Upper lobe of right lung (tissue), 1 donor: ENCODE results near the gene DPP9. TPM values are rescaled to one million over a fixed set of nuclear protein-coding genes. Genes with fewer than 3 reads are reported as not detected.

Source experiments
- ATAC-seq: fragments of 200-7000 bp; cut with Tn5 transposase; one replicate; pipeline ENCODE4 v1.9.1; 2020; ENCODE audit warnings: mild to moderate bottlenecking, moderate library complexity
- DNase-seq: peaks from one replicate; pipeline ENCODE4 v3.0.0-alpha.2; 2020
- H3K27ac ChIP-seq: fragments of 200-600 bp; one replicate; pipeline ENCODE4 v1.8.0; 2022
- H3K27me3 ChIP-seq: fragments of 200-600 bp; one replicate; pipeline ENCODE4 v1.8.0; 2022; ENCODE audit warnings: mild to moderate bottlenecking
- H3K36me3 ChIP-seq: fragments of 200-600 bp; one replicate; pipeline ENCODE4 v1.8.0; 2022
- H3K4me1 ChIP-seq: fragments of 200-600 bp; one replicate; pipeline ENCODE4 v1.8.0; 2022
- H3K4me3 ChIP-seq: fragments of 200-600 bp; one replicate; pipeline ENCODE4 v1.8.0; 2022; ENCODE audit warnings: mild to moderate bottlenecking
- H3K9me3 ChIP-seq: fragments of 200-600 bp; one replicate; pipeline ENCODE4 v1.8.0; 2022
- CTCF ChIP-seq: fragments of 200-600 bp; IDR thresholded peaks from one replicate; pipeline ENCODE4 v1.8.0; 2022; ENCODE audit warnings: antibody characterized with exemption
- intact Hi-C: fragments of 100-400 bp; cut with DNase I; formaldehyde crosslinking; loops from one replicate; pipeline ENCODE4 v1.11.0; 2022
- total RNA-seq: library from RNA; stranded (reverse); fragmentation: NEBNext Ultra II Directional; extraction: Animal tissue kit (Norgen Biotek cat#: 25700); gene quantifications from one replicate; pipeline ENCODE4 v1.2.1, GENCODE V29; 2021
- donor health status: DM: no; HTN: yes; CAD: no; lungs with severe emphysema.

DPP9 gene
- total RNA-seq, 1 donor from 2014 or later = 75.8 TPM

- ATAC-seq (no peak), DNase-seq (no peak)
- no peaks in the 10 kb centered on the region for H3K27me3 ChIP-seq
- TF ChIP-seq CTCF = no peak
- H3K4me3 ChIP-seq = no peak overlapping the region
- peak overlapping the region; percentile 30 for H3K27ac ChIP-seq
- peaks cover 62% of the 10 kb centered on the region for H3K36me3 ChIP-seq
- intact Hi-C loops = no loop called here
- no peaks in the 10 kb centered on the region for H3K9me3 ChIP-seq
- peaks cover 36% of the 10 kb centered on the region for H3K4me1 ChIP-seq
Observed at GRCh38 chr19:4710281-4710600, 13.4 kb downstream of the DPP9 start.

DNA sequence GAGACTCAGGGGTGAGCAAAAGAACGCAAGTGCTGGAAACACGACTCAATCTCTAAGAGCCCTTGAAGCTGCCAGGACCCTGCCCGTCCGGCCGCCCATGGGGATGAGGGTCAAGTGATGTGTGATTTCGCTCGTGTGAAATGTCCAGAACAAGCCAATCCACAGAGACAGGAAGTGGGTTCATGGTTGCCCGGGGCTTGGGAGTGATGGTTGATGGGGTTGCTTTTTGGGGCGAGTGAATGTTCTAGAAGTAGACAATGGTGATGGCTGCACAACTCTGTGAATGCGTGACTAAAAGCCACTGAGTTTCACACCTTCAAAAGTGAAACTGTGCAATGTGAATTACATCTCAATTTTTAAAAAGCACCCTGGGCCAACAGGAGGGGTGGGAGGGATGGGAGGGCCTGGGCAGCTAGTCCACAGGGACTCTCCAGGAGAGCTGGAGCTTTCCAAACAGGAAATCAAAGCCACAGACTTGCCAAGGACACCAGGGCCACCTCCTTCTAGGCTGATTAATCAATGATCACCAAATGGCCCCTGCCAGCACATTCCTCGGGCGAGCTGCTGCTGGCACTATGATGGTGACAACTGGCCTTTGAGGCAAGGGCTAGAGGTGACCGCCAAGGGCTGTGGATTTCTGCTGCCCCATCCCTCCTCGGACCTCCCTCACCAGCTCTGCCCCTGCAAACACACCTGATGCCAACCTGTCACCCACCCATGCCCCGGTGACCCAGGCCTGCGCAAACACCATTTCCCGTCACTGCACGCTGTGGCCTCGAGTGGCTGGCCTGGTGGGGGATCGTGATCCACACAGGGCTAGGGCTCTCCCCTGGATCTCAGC, 14.0 kb downstream of the DPP9 start:
- H3K4me1 ChIP-seq = peaks cover 36% of the 10 kb centered on the region
- DNase-seq (no peak), ATAC-seq (peak; percentile 1)
- H3K4me3 ChIP-seq = no peak overlapping the region
- intact Hi-C loops = no loop called here
- TF ChIP-seq CTCF = no peak
- peak overlapping the region; percentile 30 for H3K27ac ChIP-seq
- H3K27me3 ChIP-seq = no peaks in the 10 kb centered on the region
- peaks cover 59% of the 10 kb centered on the region for H3K36me3 ChIP-seq
- no peaks in the 10 kb centered on the region for H3K9me3 ChIP-seq

DNA sequence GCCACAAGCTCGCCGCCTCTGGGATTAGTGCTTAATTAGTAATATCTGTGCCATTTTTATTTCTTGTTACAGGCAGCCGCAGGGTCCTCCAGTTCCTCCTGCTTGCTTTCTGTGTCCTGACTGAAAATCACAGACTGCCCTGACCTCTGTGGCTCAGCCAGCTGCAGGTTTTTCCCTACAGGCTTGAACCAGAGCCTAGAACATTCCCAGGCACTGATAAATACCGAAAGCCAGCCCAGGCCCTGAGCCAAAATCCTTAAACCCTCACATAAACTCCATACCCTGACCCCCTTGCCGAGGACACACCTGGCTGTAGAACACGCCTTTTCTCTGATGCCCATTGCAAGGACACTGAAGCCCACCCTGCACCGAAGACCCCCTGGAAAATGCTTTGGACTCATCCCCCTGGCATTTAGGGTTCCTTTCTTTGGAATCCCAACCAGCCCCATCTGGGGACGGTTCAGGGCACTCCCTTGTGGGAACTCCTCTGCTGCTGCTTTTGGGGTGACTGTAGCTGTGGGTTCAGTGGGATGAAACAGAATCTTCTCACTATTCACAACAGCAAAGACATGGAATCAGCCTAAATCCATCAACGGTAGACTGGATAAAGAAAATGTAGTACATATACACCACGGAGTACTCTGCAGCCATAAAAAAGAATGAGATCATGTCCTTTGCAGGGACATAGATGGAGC, 15.5 kb downstream of the DPP9 start:
- no peak for TF ChIP-seq CTCF
- no peak for DNase-seq
- no peaks in the 10 kb centered on the region for H3K9me3 ChIP-seq
- no peak for ATAC-seq
- H3K4me3 ChIP-seq = no peak overlapping the region
- H3K27ac ChIP-seq = peak overlapping the region; percentile 42
- peaks cover 59% of the 10 kb centered on the region for H3K36me3 ChIP-seq
- intact Hi-C loops = no loop called here
- H3K27me3 ChIP-seq = no peaks in the 10 kb centered on the region
- H3K4me1 ChIP-seq = peaks cover 22% of the 10 kb centered on the region

GRCh38 chr19:4707322-4707721, 16.3 kb downstream of the DPP9 start:
- no peak for TF ChIP-seq CTCF
- no peak overlapping the region for H3K27ac ChIP-seq
- intact Hi-C loops = no loop called here
- no peak for ATAC-seq
- H3K27me3 ChIP-seq = no peaks in the 10 kb centered on the region
- H3K4me3 ChIP-seq = no peak overlapping the region
- peaks cover 59% of the 10 kb centered on the region for H3K36me3 ChIP-seq
- DNase-seq = no peak
- peaks cover 20% of the 10 kb centered on the region for H3K4me1 ChIP-seq
- H3K9me3 ChIP-seq = no peaks in the 10 kb centered on the region

GRCh38 chr19:4705413-4706131, 18.1 kb downstream of the DPP9 start:
- DNase-seq (no peak), ATAC-seq (no peak)
- no peak overlapping the region for H3K4me3 ChIP-seq
- H3K4me1 ChIP-seq = peaks cover 20% of the 10 kb centered on the region
- intact Hi-C loops = no loop called here
- no peaks in the 10 kb centered on the region for H3K9me3 ChIP-seq
- TF ChIP-seq CTCF = no peak
- peak overlapping the region; percentile 66 for H3K27ac ChIP-seq
- H3K27me3 ChIP-seq = no peaks in the 10 kb centered on the region
- peaks cover 62% of the 10 kb centered on the region for H3K36me3 ChIP-seq
